PC-9 (cell line): ENCODE measurements around the gene DDHD1. TPM values are rescaled to one million over a fixed set of nuclear protein-coding genes. Genes with fewer than 3 reads are reported as not detected.

Experiments used
- BruUV-seq: library from RNA; stranded (reverse); fragments of 400-500 nt; replicated peaks from 2 replicates; lab custom pipeline; 2021; lab: Mats Ljungman, UMichigan
- CTCF ChIA-PET: fragments of 300-600 bp; sonication (Branson Sonifier 250); formaldehyde crosslinking; loops from one replicate; lab custom pipeline; 2022; ENCODE audit warnings: antibody characterized with exemption; lab: Charles Lee
- POLR2A ChIA-PET: fragments of 300-600 bp; sonication (Branson Sonifier 250); formaldehyde crosslinking; loops from one replicate; lab custom pipeline; 2022; ENCODE audit warnings: antibody characterized with exemption; ENCODE audit not compliant: unreplicated experiment; lab: Charles Lee
- DNase-seq, 2 experiments: peaks; one replicate each; pipeline versions ENCODE4 v3.0.0 to v3.0.0-alpha.2; 2015 to 2022; ENCODE audit warnings: mixed read lengths in 1 of 2
- H2AFZ ChIP-seq: fragments of 200-600 bp; sonication (generic); 2 replicates; pipeline ENCODE4 v1.8.1; 2017; ENCODE audit warnings: antibody characterized with exemption
- H3F3A ChIP-seq: fragments of 200-600 bp; sonication (generic); 2 replicates; pipeline ENCODE4 v1.8.1; 2017; ENCODE audit warnings: antibody characterized with exemption, mild to moderate bottlenecking, low read depth; ENCODE audit not compliant: insufficient read depth
- H3K27ac ChIP-seq: fragments of 200-600 bp; sonication (generic); 2 replicates; pipeline ENCODE4 v1.6.1; 2016; ENCODE audit warnings: mixed run types
- H3K27me3 ChIP-seq: fragments of 200-600 bp; sonication (generic); 2 replicates; pipeline ENCODE4 v1.6.1; 2016; ENCODE audit warnings: low read depth, mixed run types; ENCODE audit not compliant: insufficient read depth
- H3K36me3 ChIP-seq: fragments of 200-600 bp; sonication (generic); 2 replicates; pipeline ENCODE4 v1.6.1; 2016; ENCODE audit warnings: low read depth, mixed run types
- H3K4me1 ChIP-seq: fragments of 200-600 bp; sonication (generic); replicated peaks from 2 replicates; pipeline ENCODE4 v1.6.1; 2016; ENCODE audit warnings: mixed run types; ENCODE audit not compliant: insufficient read depth
- H3K4me2 ChIP-seq: fragments of 200-600 bp; sonication (generic); 2 replicates; pipeline ENCODE4 v1.6.1; 2017; ENCODE audit warnings: mixed run types
- H3K4me3 ChIP-seq: fragments of 200-600 bp; sonication (generic); 2 replicates; pipeline ENCODE4 v1.6.1; 2016; ENCODE audit warnings: mixed run types
- H3K79me2 ChIP-seq: fragments of 200-600 bp; sonication (generic); 2 replicates; pipeline ENCODE4 v1.6.1; 2017; ENCODE audit warnings: low read depth, mixed run types
- H3K9me2 ChIP-seq: fragments of 200-600 bp; sonication (generic); 2 replicates; pipeline ENCODE4 v1.8.1; 2017; ENCODE audit warnings: mild to moderate bottlenecking; ENCODE audit not compliant: insufficient read depth
- H3K9me3 ChIP-seq: fragments of 200-600 bp; sonication (generic); 2 replicates; pipeline ENCODE4 v1.8.1; 2016; ENCODE audit warnings: low read depth; ENCODE audit not compliant: insufficient read depth
- H4K20me1 ChIP-seq: fragments of 200-600 bp; sonication (generic); 2 replicates; pipeline ENCODE4 v1.8.1; 2017; ENCODE audit not compliant: insufficient read depth
- EZH2 ChIP-seq: fragments of 200-600 bp; sonication (generic); IDR thresholded peaks from 2 replicates; pipeline ENCODE4 v1.8.0; 2017; ENCODE audit warnings: antibody characterized with exemption, low read depth
- intact Hi-C: fragments of 100-400 bp; cut with micrococcal nuclease; formaldehyde crosslinking; loops from one replicate; pipeline ENCODE4 v1.10.0; 2022; ENCODE audit not compliant: unreplicated experiment
- total RNA-seq: library from RNA; stranded (reverse); gene quantifications from 2 replicates; pipeline ENCODE4 v1.2.3, GENCODE V29; 2021
- TF ChIP-seq, protein P1 (sequence below): fragments of 200-600 bp; sonication (generic); conservative IDR thresholded peaks from 2 replicates; pipeline ENCODE4 v1.6.1; 2017; ENCODE audit warnings: mixed run types, antibody characterized with exemption, mild to moderate bottlenecking, moderate library complexity

Gene DDHD1
- total RNA-seq, 1 experiment from 2014 or later = 11.3 TPM

DNA sequence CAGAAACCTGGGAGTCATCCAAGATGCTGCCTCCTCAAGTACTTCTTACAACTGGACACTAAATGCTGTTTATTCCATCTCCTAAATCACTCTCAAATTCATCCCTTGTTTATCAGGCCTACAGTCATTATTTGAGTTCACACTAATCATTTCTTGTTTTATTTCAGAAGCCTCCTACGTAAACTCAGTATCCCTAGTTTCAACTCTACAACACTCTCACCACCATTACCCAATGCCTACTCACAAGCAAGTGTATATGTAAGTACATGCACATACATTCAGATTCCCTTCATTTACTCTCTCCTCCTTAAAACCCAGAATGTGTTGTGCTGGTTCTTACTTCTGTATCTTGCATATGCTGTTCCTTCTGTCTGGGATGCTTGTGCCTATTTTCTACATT lies 43.0 kb downstream of the DDHD1 start:
- Histone ChIP-seq H3K4me3 (no peak overlapping the region), H3F3A (no peaks in the 10 kb centered on the region), H3K4me2 (no peak overlapping the region), H3K27me3 (no peaks in the 10 kb centered on the region), H2AFZ (no peak overlapping the region), H4K20me1 (no peaks in the 10 kb centered on the region), H3K9me3 (0 out of 2 replicates have a peak, but pooled peaks cover 8% of the 10 kb centered on the region), H3K36me3 (no peaks in the 10 kb centered on the region), H3K79me2 (no peaks in the 10 kb centered on the region), H3K27ac (no peak overlapping the region), H3K9me2 (no peaks in the 10 kb centered on the region), H3K4me1 (no peaks in the 10 kb centered on the region)
- no TSS peak for BruUV-seq
- no peak for DNase-seq
- TF ChIP-seq, protein P1, sequence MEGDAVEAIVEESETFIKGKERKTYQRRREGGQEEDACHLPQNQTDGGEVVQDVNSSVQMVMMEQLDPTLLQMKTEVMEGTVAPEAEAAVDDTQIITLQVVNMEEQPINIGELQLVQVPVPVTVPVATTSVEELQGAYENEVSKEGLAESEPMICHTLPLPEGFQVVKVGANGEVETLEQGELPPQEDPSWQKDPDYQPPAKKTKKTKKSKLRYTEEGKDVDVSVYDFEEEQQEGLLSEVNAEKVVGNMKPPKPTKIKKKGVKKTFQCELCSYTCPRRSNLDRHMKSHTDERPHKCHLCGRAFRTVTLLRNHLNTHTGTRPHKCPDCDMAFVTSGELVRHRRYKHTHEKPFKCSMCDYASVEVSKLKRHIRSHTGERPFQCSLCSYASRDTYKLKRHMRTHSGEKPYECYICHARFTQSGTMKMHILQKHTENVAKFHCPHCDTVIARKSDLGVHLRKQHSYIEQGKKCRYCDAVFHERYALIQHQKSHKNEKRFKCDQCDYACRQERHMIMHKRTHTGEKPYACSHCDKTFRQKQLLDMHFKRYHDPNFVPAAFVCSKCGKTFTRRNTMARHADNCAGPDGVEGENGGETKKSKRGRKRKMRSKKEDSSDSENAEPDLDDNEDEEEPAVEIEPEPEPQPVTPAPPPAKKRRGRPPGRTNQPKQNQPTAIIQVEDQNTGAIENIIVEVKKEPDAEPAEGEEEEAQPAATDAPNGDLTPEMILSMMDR = no peak
- no peak for TF ChIP-seq EZH2
- intact Hi-C loops = no loop called here
- ChIA-PET CTCF (no interaction called here), POLR2A (interaction anchor here (0.7 kb wide), 1 partner anchor 27 kb away, joined by 3 read pairs; no protein-coding TSS in a partner anchor)

DNA sequence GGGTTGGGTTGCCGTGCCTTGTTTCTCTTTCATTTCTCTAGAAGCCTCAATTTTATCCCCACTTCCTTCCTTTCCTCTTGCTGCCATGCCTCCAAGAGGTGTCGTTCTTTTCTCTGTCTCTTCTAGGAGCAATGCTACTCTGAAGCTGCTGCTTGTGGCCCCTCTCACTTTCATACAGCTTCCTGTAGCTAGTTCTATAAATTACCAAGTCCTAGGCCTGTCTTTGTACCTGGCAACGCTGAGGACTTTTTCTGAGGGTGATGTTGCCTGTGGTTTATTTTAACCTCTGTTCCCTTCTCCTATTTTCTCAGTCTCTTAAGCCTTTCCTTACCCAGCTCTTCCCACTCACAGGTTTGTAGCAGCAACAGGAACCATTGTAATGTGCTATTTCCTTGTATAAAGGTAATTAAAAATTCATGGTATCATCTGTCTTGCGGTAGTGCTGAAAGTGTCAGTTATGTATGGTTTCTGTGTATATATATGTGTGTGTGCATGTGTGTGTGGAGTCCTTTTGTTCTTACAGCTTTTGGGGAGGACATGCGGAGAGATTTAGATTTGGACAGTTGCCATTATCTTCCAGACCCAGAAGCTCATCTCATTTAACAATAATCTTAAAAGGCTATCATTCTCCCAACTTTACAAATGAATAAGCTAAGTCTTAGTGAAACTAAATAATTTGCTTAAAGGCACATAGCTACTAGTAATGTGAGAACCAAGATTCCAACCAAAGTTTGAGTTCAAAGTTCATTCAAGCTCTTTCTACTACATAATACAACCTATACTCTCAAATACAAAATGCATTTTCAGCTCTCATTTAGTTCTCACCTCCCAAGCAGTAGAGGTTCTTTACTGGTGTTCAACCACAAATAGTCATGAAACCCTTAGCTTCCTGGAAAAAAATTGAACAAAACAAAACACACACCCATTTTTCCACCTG lies 43.8 kb downstream of the DDHD1 start:
- POLR2A ChIA-PET = interaction anchor here (0.7 kb wide), 1 partner anchor 26 kb away, joined by 3 read pairs; no protein-coding TSS in a partner anchor
- H3K4me1 ChIP-seq = peaks cover 3% of the 10 kb centered on the region; the same call in 1 of the 2 replicates
- H3K27ac ChIP-seq = no peak overlapping the region
- intact Hi-C loops = no loop called here
- CTCF ChIA-PET = no interaction called here
- no peaks in the 10 kb centered on the region for H3F3A ChIP-seq
- no peak overlapping the region for H2AFZ ChIP-seq
- TF ChIP-seq EZH2 = no peak
- TF ChIP-seq, protein P1 = no peak
- no peaks in the 10 kb centered on the region for H4K20me1 ChIP-seq
- H3K4me3 ChIP-seq = no peak overlapping the region
- H3K36me3 ChIP-seq = no peaks in the 10 kb centered on the region
- no peaks in the 10 kb centered on the region for H3K79me2 ChIP-seq
- H3K4me2 ChIP-seq = no peak overlapping the region
- H3K9me2 ChIP-seq = no peaks in the 10 kb centered on the region
- no peak for DNase-seq
- no TSS peak for BruUV-seq
- H3K27me3 ChIP-seq = no peaks in the 10 kb centered on the region
- H3K9me3 ChIP-seq = 0 out of 2 replicates have a peak, but pooled peaks cover 8% of the 10 kb centered on the region

DNA sequence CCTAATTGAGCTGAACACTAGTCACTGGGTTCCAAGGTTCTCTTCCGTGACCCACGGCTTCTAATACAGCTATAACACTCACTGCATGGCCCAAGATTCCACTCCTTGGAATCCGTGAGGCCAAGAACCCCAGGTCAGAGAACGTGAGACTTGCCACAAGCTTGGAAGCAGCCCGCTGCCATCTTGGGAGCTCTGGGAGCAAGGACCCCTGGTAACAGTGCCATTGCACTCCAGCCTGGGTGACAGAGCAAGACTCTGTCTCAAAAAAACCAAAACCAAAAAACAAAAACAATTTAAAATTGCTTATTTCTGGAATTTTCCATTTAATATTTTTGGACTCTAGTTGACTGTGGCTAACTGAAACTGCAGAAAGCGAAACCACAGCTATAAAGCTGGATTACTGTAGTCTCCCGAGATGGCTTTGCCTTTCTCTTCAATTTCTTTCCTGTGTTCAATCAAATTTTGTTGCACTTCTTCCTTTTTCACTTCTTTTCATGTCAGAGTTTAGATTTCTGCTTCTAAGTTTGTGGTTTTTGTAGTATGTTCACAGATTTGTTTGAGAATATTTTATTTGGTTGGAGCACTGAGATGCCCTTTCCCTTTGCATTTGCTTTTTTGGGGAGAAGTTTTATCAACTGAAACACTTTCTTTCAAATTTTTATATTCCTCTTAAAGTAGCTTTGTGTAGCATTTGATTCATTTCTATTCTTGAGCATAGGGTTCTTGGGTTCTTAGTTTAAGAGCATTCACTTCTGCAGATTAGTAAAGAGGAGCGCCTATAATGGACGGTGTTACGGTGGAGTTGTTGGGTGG lies 44.6 kb downstream of the DDHD1 start:
- H3K4me2 ChIP-seq = no peak overlapping the region
- H3K9me2 ChIP-seq = no peaks in the 10 kb centered on the region
- BruUV-seq = no TSS peak
- H3K4me1 ChIP-seq = peaks cover 11% of the 10 kb centered on the region; the same call in 1 of the 2 replicates
- H3K36me3 ChIP-seq = no peaks in the 10 kb centered on the region
- no peak for DNase-seq
- H3F3A ChIP-seq = no peaks in the 10 kb centered on the region
- no peaks in the 10 kb centered on the region for H3K27me3 ChIP-seq
- no peak overlapping the region for H2AFZ ChIP-seq
- ChIA-PET CTCF (no interaction called here), POLR2A (no interaction called here)
- H4K20me1 ChIP-seq = no peaks in the 10 kb centered on the region
- H3K9me3 ChIP-seq = 0 out of 2 replicates have a peak, but pooled peaks cover 8% of the 10 kb centered on the region
- no peak overlapping the region for H3K27ac ChIP-seq
- H3K79me2 ChIP-seq = no peaks in the 10 kb centered on the region
- no peak for TF ChIP-seq EZH2
- TF ChIP-seq, protein P1 = no peak
- H3K4me3 ChIP-seq = no peak overlapping the region
- intact Hi-C loops = no loop called here
